Fibroblast of lung (primary cell): ENCODE measurements around the gene SCD.

Experiments used
- CTCF ChIP-seq, 2 donors: IDR thresholded peaks in 1 of 2; conservative IDR thresholded peaks in 1 of 2; 1 replicate in 1 of 2; 2 replicates in 1 of 2; pipeline ENCODE4 v1.5.1; 2011 to 2012; ENCODE audit warnings: low read length in 2 of 2, control low read depth in 1 of 2, inconsistent platforms in 1 of 2, low read depth in 1 of 2, mild to moderate bottlenecking in 1 of 2
- EZH2 ChIP-seq: IDR thresholded peaks from 2 replicates; pipeline ENCODE4 v1.5.1; 2012; ENCODE audit warnings: low read length, control low read depth, mild to moderate bottlenecking; ENCODE audit errors: missing control alignments

- TF ChIP-seq CTCF (conservative IDR thresholded peaks at IDR 0.05 in 1 of 2, IDR thresholded peaks at IDR 0.05 in 1 of 2; ENCODE audit: low read depth in 1 of 2, low read length in 2 of 2) (no peak), EZH2 (no peak)
Observed at GRCh38 chr10:100327718-100328009, 19.4 kb upstream of the SCD start.
